Mesendoderm (in vitro differentiated cells): Measurements from ENCODE around the gene ADAMTS20.
"Not testable (repeated sequence)": the region's sequence is repeated elsewhere in the genome, so short reads cannot be mapped to it uniquely, and the experiment has no call there.

ENCODE experiments used
- DNase-seq: peaks from one replicate; pipeline ENCODE4 v3.0.0; 2013
- H2AK5ac ChIP-seq: 2 replicates; pipeline ENCODE4 v1.6.1; 2013; ENCODE audit warnings: low read length, inconsistent platforms
- H2BK120ac ChIP-seq: 2 replicates; pipeline ENCODE4 v1.6.1; 2013; ENCODE audit warnings: low read depth, mild to moderate bottlenecking, low read length, moderate library complexity, mixed read lengths
- H2BK15ac ChIP-seq: replicated peaks from 2 replicates; pipeline ENCODE4 v1.6.1; 2013; ENCODE audit warnings: low read depth, mild to moderate bottlenecking, moderate library complexity
- H2BK5ac ChIP-seq: 2 replicates; pipeline ENCODE4 v1.6.1; 2013; ENCODE audit warnings: low read length, inconsistent platforms
- H3K18ac ChIP-seq: 2 replicates; pipeline ENCODE4 v1.6.1; 2013; ENCODE audit warnings: mild to moderate bottlenecking, low read length, mixed read lengths
- H3K23ac ChIP-seq: one replicate; pipeline ENCODE4 v1.6.1; 2013; ENCODE audit warnings: low read length
- H3K27ac ChIP-seq: 2 replicates; pipeline ENCODE4 v1.5.1; 2013; ENCODE audit warnings: low read depth, mild to moderate bottlenecking, inconsistent platforms, low read length, moderate library complexity
- H3K27me3 ChIP-seq: 2 replicates; pipeline ENCODE4 v1.6.1; 2013; ENCODE audit warnings: low read length, control low read depth, mild to moderate bottlenecking, inconsistent platforms; ENCODE audit not compliant: insufficient read depth, poor library complexity
- H3K36me3 ChIP-seq: 2 replicates; pipeline ENCODE4 v1.6.1; 2013; ENCODE audit warnings: low read length, inconsistent platforms; ENCODE audit not compliant: control insufficient read depth, insufficient read depth
- H3K4ac ChIP-seq: one replicate; pipeline ENCODE4 v1.6.1; 2013; ENCODE audit warnings: low read depth, mild to moderate bottlenecking, low read length, moderate library complexity
- H3K4me1 ChIP-seq: 2 replicates; pipeline ENCODE4 v1.6.1; 2013; ENCODE audit warnings: low read depth, low read length, inconsistent platforms; ENCODE audit not compliant: control insufficient read depth
- H3K4me2 ChIP-seq: 2 replicates; pipeline ENCODE4 v1.6.1; 2013; ENCODE audit warnings: low read length
- H3K4me3 ChIP-seq: 2 replicates; pipeline ENCODE4 v1.5.1; 2013; ENCODE audit warnings: mild to moderate bottlenecking, low read length
- H3K56ac ChIP-seq: one replicate; pipeline ENCODE4 v1.6.1; 2013; ENCODE audit warnings: low read length
- H3K79me1 ChIP-seq: 2 replicates; pipeline ENCODE4 v1.6.1; 2013; ENCODE audit warnings: low read length, inconsistent platforms
- H3K79me2 ChIP-seq: 2 replicates; pipeline ENCODE4 v1.6.1; 2013; ENCODE audit warnings: mild to moderate bottlenecking, low read length; ENCODE audit not compliant: control insufficient read depth, insufficient read depth
- H3K9ac ChIP-seq: 2 replicates; pipeline ENCODE4 v1.6.1; 2013; ENCODE audit warnings: low read length, inconsistent platforms
- H4K5ac ChIP-seq: one replicate; pipeline ENCODE4 v1.6.1; 2013; ENCODE audit warnings: low read length
- H4K8ac ChIP-seq: one replicate; pipeline ENCODE4 v1.6.1; 2013; ENCODE audit warnings: low read depth, mild to moderate bottlenecking, control low read depth, low read length, moderate library complexity
- WGBS: extraction: QIAGEN DNeasy Blood & Tissue Kit; methylation state at CpG from one replicate; pipeline ENCODE4 v1.1.7; 2013; ENCODE audit warnings: low lambda C conversion rate, missing lambda C conversion rate; ENCODE audit not compliant: insufficient coverage; ENCODE audit errors: extremely low coverage; 5-methylcytosine and 5-hydroxymethylcytosine counted together

Gene ADAMTS20

DNA sequence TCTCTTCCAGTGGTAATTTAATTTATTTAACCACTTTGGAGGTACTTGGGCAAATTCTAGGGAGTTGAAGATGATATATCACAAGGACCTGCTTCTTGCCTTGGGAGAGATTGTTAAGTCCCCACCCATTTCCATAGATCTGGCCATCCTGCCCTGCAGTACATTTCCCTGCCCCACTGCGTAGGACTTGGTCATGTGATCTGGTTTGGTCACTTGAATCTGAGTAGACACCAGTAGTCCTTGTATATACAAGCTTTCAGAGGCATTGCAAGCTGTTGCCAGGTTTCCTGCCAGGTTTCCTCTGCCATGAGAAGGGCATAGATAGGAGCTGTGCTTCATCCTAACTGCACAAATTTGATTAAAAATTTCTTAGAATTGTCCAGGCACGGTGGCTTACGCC lies 200.0 kb downstream of the ADAMTS20 start:
- Histone ChIP-seq H3K56ac (no peak overlapping the region), H2BK5ac (no peak overlapping the region), H3K36me3 (no peaks in the 10 kb centered on the region), H2BK120ac (no peak overlapping the region), H3K4me2 (no peak overlapping the region), H2AK5ac (no peak overlapping the region), H3K9ac (no peak overlapping the region), H4K5ac (no peak overlapping the region), H3K23ac (no peak overlapping the region), H4K8ac (no peak overlapping the region), H3K4me3 (no peak overlapping the region), H3K27ac (no peak overlapping the region), H3K79me1 (no peaks in the 10 kb centered on the region), H3K4ac (no peak overlapping the region), H3K27me3 (no peaks in the 10 kb centered on the region), H3K4me1 (no peaks in the 10 kb centered on the region), H3K79me2 (no peaks in the 10 kb centered on the region), H2BK15ac (no peak overlapping the region), H3K18ac (no peak overlapping the region)
- DNase-seq = no peak
- WGBS = no CpG with 5 or more reads among the region's 3 CpGs

DNA sequence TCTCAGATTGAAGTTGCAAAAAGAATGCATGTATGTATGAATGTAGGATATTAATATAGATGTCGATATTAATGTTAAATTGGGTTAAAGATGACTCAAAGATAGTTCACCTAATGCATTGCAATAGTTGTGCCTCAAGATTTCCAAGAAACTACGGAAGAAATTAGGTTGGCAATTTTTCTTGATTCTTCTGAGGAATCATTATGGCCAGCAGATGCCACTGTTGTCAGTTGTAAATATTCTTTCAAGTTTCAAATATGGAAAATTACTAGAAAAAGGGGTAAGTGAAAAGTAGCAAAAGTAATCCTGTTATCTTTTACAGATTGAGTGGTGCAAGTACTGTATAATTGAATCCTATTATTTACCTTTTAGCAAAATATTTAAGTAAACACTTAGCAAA lies 202.1 kb downstream of the ADAMTS20 start:
- H3K23ac ChIP-seq = no peak overlapping the region
- no peaks in the 10 kb centered on the region for H3K79me2 ChIP-seq
- no peak for DNase-seq
- no peak overlapping the region for H4K8ac ChIP-seq
- no peak overlapping the region for H2BK5ac ChIP-seq
- 100% methylated on average over 1 of the region's 2 CpGs for WGBS
- H2AK5ac ChIP-seq = no peak overlapping the region
- H3K79me1 ChIP-seq = no peaks in the 10 kb centered on the region
- no peaks in the 10 kb centered on the region for H3K4me1 ChIP-seq
- H3K56ac ChIP-seq = no peak overlapping the region
- H3K4me2 ChIP-seq = no peak overlapping the region
- H3K9ac ChIP-seq = no peak overlapping the region
- H3K27me3 ChIP-seq = no peaks in the 10 kb centered on the region
- no peak overlapping the region for H2BK120ac ChIP-seq
- H4K5ac ChIP-seq = no peak overlapping the region
- H3K27ac ChIP-seq = no peak overlapping the region
- no peak overlapping the region for H2BK15ac ChIP-seq
- H3K36me3 ChIP-seq = no peaks in the 10 kb centered on the region
- no peak overlapping the region for H3K4me3 ChIP-seq
- H3K18ac ChIP-seq = no peak overlapping the region
- no peak overlapping the region for H3K4ac ChIP-seq

DNA sequence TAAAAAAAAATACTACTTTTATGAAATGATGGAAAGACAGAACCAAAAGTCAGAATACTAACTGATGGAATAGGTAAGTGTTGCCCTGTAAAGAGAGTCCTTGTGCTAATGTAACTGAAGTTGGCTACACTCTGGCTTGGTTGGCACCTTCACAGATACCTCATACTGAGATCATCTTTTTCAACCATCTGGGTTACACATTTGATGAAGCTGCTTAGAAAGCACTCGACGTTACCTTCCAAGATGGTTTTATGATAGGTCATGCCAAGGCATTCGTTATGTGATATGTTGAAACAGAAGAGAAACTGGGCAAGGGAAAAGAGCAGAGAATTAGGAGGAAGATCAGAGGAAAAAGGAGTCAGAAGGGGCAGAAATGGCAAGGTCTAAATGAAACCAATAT lies 203.8 kb downstream of the ADAMTS20 start:
- Histone ChIP-seq H3K4ac (no peak overlapping the region), H3K79me1 (no peaks in the 10 kb centered on the region), H2BK120ac (no peak overlapping the region), H3K79me2 (no peaks in the 10 kb centered on the region), H3K4me3 (no peak overlapping the region), H3K27ac (no peak overlapping the region), H3K9ac (no peak overlapping the region), H3K56ac (no peak overlapping the region), H3K23ac (no peak overlapping the region), H4K8ac (no peak overlapping the region), H3K4me1 (no peaks in the 10 kb centered on the region), H2BK15ac (no peak overlapping the region), H2BK5ac (no peak overlapping the region), H3K36me3 (no peaks in the 10 kb centered on the region), H3K4me2 (no peak overlapping the region), H4K5ac (no peak overlapping the region), H3K18ac (no peak overlapping the region), H2AK5ac (no peak overlapping the region), H3K27me3 (no peaks in the 10 kb centered on the region)
- no CpG with 5 or more reads among the region's 3 CpGs for WGBS
- DNase-seq = no peak

DNA sequence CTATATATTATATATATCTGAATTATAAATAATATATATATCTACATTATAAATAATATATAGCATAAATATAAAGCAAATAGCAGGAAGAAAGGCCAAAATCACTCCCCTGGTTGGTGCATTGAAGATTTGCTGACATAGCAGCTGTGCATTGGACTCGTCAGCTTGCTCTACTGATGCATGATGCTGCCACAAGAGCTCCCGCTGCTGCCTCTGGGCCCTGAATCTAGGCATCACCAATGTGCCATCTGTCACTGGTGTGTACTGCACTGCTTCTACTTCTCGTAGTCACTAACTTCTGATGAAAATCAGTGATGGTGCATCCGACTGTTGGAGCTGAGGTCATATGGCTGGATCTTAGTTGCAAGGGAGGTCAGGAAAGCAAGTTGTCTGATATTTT lies 205.0 kb downstream of the ADAMTS20 start:
- Histone ChIP-seq H2BK15ac (no peak overlapping the region), H3K4me1 (no peaks in the 10 kb centered on the region), H3K27me3 (no peaks in the 10 kb centered on the region), H3K9ac (no peak overlapping the region), H3K79me2 (no peaks in the 10 kb centered on the region), H3K36me3 (no peaks in the 10 kb centered on the region), H2BK5ac (no peak overlapping the region), H4K5ac (no peak overlapping the region), H3K4ac (no peak overlapping the region), H3K23ac (no peak overlapping the region), H4K8ac (no peak overlapping the region), H2AK5ac (no peak overlapping the region), H3K56ac (no peak overlapping the region), H3K27ac (no peak overlapping the region), H3K79me1 (no peaks in the 10 kb centered on the region), H3K4me3 (no peak overlapping the region), H3K4me2 (no peak overlapping the region), H2BK120ac (no peak overlapping the region), H3K18ac (no peak overlapping the region)
- no CpG with 5 or more reads among the region's 4 CpGs for WGBS
- DNase-seq = no peak

DNA sequence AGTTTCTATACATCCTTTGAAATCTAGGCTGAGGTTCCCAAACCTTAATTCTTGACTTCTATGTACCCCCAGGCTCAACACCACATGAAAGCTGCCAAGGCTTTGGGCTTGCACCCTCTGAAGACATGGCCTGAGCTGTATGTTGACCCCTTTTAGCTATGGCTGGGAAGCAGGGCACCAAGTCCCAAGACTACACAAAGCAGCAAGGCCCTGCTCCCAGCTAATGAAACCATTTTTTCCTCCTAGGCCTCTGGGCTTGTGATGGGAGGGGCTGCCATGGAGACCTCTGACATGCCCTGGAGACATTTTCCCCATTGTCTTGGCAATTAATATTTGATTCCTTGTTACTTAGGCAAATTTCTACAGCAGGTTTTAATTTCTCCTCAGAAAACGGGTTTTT lies 207.0 kb downstream of the ADAMTS20 start:
- no peak overlapping the region for H3K4me3 ChIP-seq
- no peak overlapping the region for H3K4me2 ChIP-seq
- no peak overlapping the region for H2BK5ac ChIP-seq
- no peak overlapping the region for H3K27ac ChIP-seq
- no peak overlapping the region for H2AK5ac ChIP-seq
- H3K27me3 ChIP-seq = no peaks in the 10 kb centered on the region
- H3K79me1 ChIP-seq = no peaks in the 10 kb centered on the region
- no peak overlapping the region for H4K8ac ChIP-seq
- H2BK15ac ChIP-seq = no peak overlapping the region
- DNase-seq = no peak
- WGBS = no CpG with 5 or more reads among the region's 1 CpG
- no peaks in the 10 kb centered on the region for H3K36me3 ChIP-seq
- no peaks in the 10 kb centered on the region for H3K4me1 ChIP-seq
- H3K79me2 ChIP-seq = no peaks in the 10 kb centered on the region
- H2BK120ac ChIP-seq = no peak overlapping the region
- H3K9ac ChIP-seq = no peak overlapping the region
- H3K23ac ChIP-seq = no peak overlapping the region
- no peak overlapping the region for H3K4ac ChIP-seq
- H3K56ac ChIP-seq = no peak overlapping the region
- H4K5ac ChIP-seq = no peak overlapping the region
- H3K18ac ChIP-seq = no peak overlapping the region

DNA sequence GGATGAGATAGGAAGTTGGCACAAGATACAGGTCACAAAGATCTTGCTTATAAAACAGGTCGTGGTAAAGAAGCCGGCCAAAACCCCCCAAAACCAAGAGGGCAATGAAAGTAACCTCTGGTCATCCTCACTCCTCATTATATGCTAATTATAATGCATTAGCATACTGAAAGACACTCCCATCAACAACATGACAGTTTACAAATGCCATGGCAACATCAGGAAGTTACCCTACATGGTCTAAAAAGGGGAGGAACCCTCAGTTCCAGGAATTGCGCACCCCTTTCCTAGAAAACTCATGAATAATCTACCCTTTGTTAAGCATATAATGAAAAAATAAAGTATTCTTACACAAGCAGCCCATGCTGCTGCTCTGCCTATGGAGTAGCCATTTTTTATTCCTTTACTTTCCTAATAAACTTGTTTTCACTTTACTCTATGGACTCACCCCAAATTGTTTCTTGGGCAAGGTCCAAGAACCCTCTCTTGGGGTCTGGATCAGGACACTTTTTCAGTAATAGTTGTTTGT lies 210.2 kb downstream of the ADAMTS20 start:
- H3K79me2 ChIP-seq, H3K36me3 ChIP-seq, H3K4me3 ChIP-seq, H3K79me1 ChIP-seq, H3K9ac ChIP-seq, H4K8ac ChIP-seq, H2AK5ac ChIP-seq, H2BK15ac ChIP-seq, H3K23ac ChIP-seq, H3K4ac ChIP-seq, H2BK5ac ChIP-seq, H4K5ac ChIP-seq, H3K4me2 ChIP-seq, H2BK120ac ChIP-seq, H3K4me1 ChIP-seq, H3K27me3 ChIP-seq, H3K18ac ChIP-seq, H3K56ac ChIP-seq, H3K27ac ChIP-seq: not testable (repeated sequence)
- DNase-seq = peak; percentile 32
- WGBS = no CpG with 5 or more reads among the region's 3 CpGs
